Measurements from ENCODE around the gene ANKRD55.
"Not testable (repeated sequence)": the region's sequence is repeated elsewhere in the genome, so short reads cannot be mapped to it uniquely, and the experiment has no call there.

ANKRD55 gene

DNA sequence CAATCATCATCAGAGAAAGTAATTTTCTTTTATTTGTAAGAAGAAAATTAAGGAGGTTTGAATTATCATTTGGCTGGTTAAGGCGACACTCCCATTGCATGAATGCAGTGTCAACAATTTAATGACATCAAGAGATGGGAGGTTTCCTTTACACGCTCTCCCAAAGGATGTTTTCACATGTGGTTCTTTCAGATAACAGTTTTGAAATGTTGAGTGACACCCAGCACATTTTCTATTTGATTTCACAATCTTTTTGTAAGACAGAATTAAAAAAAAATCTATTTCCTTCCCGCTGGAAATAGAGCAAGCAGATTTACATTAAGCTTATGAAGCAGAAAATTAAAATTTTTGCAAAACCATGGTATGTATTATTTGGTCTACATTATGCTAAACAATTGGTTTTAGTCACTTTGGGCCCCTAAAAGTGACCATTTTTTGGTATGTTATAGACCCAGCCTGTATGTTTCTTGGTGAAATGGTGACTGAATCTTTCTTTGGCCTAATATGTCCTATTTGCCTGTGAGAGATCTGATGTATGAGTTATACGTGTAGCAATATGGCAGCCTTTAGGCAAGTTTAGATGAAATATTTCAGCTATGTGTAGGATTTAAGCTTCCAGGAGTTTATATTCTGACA is 18.9 kb upstream of the ANKRD55 start:
- no peak for DNase-seq

DNA sequence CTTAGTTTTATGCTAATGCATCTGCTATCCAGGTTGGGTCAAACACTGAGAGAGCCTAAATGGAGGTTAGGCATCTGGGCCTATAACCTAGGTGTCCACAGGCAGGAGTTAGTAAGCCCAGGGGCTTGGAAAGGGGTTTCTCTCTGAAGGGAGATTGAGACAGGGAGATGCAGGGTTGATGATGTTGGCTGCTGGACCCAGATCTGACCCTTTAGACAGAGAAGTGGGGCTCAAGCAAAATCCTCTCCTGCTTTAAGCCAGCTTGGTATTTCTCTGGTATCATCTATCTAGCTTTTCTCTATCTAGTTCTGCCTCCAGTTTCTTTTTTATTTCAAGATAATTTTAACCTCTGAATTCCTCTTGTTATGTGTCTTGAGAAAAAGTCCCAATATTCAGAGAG is 18.3 kb upstream of the ANKRD55 start:
- no peak for DNase-seq

DNA sequence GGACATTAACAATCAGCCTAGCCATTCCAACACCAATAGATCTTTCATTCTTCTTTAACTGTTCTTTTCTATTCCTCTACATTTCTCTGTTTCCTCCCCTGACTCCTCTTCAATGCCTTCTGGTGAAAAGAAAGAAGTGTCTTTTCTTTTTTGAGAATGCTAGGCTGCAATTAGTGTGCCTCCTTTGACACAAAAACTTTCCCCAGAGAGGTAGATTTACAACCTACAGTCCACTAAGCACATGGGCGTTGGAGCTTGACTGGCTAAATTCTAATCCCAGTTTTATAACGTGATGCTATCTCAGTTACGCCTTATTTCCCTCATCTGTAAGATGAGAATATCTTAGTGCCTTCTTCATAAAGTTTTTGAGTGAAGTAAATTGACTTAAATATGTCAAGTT is 16.9 kb upstream of the ANKRD55 start:
- no peak for DNase-seq

DNA sequence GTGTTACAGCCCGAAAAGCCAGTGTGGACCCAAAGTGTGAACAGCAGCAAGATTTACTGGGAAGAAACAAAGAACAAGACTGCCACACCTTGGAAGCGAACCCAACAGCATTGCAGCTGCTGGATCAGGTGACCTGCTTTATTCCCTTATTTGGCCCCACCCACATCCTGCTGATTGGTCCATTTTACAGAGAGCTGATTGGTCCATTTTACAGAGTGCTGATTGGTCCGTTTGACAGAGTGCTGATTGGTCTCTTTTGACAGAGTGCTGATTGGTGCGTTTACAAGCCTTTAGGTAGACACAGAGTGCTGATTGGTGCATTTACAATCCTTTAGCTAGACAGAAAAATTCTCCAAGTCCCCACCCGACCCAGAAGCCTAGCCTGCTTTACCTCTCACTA is 16.0 kb upstream of the ANKRD55 start:
- not testable (repeated sequence) for DNase-seq

DNA sequence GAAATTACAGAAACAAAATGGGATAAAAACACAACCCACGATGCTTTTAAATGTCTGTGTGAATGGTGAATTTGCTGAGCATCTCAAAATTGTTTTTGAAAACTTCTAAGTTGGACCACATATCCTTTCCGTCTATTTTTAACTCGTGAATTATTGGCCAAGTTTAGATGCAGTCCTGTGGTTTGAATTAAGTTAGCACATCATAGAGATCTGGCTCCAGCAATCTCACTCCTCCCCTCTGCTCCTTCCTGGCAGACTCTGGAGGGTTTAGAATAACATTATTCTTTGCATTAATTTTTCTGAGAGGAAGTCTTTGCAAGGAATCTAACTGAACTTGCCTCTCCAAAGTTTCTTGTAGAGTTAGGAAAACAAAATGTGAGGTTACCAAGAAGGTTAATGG is 14.5 kb upstream of the ANKRD55 start:
- no peak for DNase-seq

- no peak for DNase-seq
These were observed 13.6 kb upstream of the ANKRD55 start for GRCh38 chr5:56246769-56247168.

GRCh38 chr5:56245481-56245880 is 12.4 kb upstream of the ANKRD55 start:
- no peak for DNase-seq

- no peak for DNase-seq
These were observed 11.5 kb upstream of the ANKRD55 start for GRCh38 chr5:56244627-56245026.

DNA sequence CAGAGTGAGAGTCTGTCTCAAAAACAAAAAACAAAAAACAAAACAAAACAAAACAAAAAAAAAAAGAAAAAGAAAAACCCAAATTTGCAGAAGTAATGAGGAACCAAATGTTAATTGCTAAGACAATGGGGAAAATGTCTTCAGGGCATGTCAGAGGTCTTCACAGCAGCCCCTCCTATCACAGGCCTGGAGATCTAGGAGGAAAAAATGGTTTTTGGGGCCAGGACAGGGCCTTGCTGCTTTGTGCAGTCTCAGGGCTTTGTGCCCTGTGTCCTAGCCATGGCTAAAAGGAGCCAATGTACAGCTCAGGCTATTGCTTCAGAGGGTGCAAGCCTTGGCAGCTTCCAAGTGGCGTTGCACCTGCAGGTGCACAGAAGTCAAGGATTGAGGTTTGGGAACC is 9.1 kb upstream of the ANKRD55 start:
- DNase-seq: not testable (repeated sequence)

DNA sequence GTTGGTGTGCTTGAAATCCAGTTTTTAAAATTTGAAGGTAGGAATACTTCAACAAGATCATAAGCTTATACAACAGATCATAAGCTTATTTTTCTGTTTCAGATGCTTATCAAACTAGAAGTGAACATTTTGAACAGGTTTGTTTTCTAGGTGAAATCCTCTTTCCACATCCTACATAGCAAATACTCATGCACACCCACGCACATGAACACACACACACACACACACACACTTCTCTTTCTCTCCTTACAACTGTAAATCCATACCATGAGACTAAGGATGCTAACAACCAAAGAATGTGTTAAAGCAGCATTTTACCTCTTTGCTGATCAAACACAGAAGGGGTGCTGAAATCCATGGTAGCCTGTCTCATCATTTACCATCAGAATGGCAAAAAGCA is 592 bp downstream of the ANKRD55 start:
- no peak for DNase-seq

DNA sequence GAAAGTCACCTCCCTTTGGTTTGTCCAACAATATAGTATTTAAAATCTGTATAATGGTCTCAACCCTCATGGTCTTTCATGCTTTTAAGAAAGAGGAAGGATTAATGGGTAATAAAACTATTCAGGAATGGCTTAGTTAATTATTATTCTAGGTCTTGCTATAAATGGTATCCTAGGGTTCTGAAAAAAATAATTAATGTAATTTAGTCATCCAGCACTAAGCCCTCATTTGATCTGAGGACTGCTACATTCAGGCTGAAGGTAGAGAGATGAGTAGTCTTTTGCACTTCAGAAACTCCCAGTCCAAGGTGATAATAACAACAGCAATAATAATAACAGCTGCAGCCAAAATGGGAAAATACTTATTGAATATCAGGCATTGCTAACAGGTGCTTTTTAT is 2.6 kb downstream of the ANKRD55 start:
- no peak for DNase-seq

- no peak for DNase-seq
These were observed 4.0 kb downstream of the ANKRD55 start for GRCh38 chr5:56229111-56229510.

DNA sequence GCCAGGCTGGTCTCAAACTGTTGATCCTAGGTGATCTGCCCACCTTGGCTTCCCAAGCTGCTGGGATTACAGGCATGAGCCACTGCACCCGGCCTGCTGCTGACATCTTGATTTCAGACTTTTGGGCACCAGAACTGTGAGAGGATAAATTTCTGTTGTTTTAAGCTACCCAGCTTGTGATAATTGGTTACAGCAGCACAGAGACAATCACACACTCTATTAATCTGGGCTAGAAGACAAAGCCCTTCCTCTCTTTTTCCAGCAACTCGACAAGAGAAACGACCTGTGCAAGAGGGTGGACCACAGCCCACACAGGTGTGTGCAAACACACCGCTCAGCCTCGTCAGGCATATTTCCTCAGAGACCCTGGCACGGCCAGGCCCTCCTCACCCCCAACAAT is 4.5 kb downstream of the ANKRD55 start:
- no peak for DNase-seq

GRCh38 chr5:56227691-56228090 is 5.4 kb downstream of the ANKRD55 start:
- DNase-seq: no peak

GRCh38 chr5:56223298-56223697 is 9.8 kb downstream of the ANKRD55 start:
- DNase-seq: not testable (repeated sequence)

DNA sequence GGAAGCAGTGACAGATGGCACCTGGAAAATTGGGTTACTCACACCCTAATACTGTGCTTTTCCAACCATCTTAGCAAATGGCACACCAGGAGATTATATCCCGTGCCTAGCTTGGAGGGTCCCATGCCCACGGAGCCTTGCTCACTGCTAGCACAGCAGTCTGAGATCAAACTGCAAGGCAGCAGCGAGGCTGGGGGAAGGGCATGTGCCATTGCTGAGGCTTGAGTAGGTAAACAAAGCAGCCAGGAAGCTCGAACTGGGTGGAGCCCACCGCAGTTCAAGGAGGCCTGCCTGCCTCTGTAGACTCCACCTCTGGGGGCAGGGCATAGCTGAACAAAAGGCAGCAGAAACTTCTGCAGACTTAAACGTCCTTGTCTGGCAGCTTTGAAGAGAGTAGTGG is 11.5 kb downstream of the ANKRD55 start:
- not testable (repeated sequence) for DNase-seq

DNA sequence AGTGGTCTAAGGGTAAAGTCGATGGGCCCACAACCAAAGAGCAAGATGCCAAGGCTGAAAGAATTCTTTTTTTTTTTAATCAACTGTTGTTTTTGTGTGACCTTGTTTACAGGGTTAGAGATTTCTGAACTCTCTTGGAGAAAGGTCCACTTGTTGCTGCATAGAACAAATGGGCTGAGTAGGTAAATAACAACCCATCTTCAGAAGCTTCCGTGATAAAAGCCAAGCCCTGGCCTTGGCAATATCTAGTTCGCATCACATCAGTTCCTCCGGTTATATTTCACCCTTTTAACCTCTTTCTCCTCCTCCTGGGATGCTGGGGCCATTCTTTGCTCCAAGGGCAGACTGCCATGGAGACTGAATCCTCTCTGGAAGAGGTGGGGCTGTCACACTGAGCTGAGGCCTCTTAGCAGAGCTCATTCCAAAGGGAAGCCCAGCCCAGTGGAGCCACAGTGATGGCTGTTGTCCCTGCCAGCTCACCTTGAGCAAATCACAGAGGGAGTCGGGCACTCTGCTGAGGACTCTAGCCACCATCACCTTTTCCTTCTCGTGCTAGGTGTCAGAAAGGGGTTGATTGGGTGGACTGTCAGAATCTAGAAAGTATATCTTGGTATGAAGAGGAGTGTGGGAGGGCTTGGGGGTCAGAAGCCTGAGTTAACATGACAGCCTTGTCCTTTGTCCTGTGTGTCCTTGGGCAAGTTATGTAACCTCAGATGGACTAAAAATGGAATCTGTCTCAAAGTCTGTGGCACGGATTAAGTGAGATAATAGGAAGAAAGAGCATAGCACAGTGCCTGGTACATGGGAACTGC is 17.9 kb downstream of the ANKRD55 start:
- DNase-seq: no peak

DNA sequence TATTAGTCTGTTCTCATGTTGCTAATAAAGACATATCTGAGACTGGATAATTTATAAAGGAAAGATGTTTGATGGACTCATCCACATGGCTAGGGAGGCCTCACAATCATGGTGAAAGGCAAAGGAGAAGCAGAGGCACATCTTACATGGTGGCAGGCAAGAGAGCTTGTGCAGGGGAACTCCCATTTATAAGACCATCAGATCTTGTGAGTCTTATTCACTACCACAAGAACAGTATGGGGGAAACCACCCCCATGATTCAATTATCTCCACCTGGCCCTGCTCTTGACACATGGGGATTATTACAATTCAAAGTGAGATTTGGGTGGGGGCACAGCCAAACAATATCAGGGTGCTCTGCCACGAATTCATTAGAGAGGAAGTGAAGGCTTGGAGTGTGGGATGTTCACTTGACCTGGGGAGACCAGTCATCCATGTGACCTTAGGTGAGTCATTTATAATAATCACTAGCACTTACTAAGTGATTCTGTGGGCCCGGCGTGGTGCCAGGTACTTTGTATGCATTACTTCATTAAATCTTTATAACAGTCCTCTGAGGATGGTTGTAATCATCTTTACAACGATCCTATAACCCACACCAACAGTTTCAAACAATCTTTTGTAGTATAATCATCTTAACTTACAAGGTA is 19.1 kb downstream of the ANKRD55 start:
- DNase-seq: not testable (repeated sequence)

GRCh38 chr5:56212130-56212879 is 20.8 kb downstream of the ANKRD55 start:
- no peak for DNase-seq

GRCh38 chr5:56211298-56211865 is 21.7 kb downstream of the ANKRD55 start:
- no peak for DNase-seq

- no peak for DNase-seq
These were observed 24.4 kb downstream of the ANKRD55 start for GRCh38 chr5:56208681-56209080.

DNA sequence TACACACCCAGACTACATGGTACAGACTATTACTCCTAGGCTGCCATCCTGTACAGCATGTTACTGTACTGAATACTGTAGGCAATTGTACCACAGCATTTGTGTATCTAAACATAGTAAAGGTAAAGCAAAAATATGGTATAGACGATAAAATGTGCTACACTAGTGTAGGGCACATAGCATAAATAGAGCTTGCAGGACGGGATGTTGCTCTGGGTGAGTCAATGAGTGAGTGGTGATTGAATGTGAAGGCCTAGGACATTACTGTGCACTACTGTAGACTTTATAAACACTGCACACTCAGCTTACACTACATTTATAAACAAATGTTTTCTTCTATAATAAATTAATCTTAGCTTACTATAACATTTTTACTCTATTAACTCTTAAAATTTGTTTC is 25.6 kb downstream of the ANKRD55 start:
- DNase-seq: no peak
